GM23248 (cell line): ENCODE results near the gene CERS2. TPM values are rescaled to one million over a fixed set of nuclear protein-coding genes. Genes with fewer than 3 reads are reported as not detected.
A peak's percentile ranks its signal among the peaks of the same experiment; 100 is the strongest.

ENCODE experiments used
- DNase-seq: peaks from one replicate; pipeline ENCODE4 v3.0.0-alpha.2; 2015
- H2AFZ ChIP-seq: fragments of 200-600 bp; sonication (generic); 2 replicates; pipeline ENCODE4 v1.6.1; 2016; ENCODE audit warnings: antibody characterized with exemption
- H3F3A ChIP-seq: fragments of 200-600 bp; sonication (generic); 2 replicates; pipeline ENCODE4 v1.6.1; 2016; ENCODE audit warnings: mild to moderate bottlenecking, antibody characterized with exemption, mixed run types; ENCODE audit not compliant: insufficient read depth
- H3K27ac ChIP-seq: fragments of 200-600 bp; sonication (generic); 2 replicates; pipeline ENCODE4 v1.5.1; 2016; ENCODE audit warnings: mild to moderate bottlenecking
- H3K27me3 ChIP-seq: fragments of 200-600 bp; sonication (generic); replicated peaks from 2 replicates; pipeline ENCODE4 v1.6.1; 2016; ENCODE audit warnings: mild to moderate bottlenecking; ENCODE audit not compliant: insufficient read depth
- H3K36me3 ChIP-seq: fragments of 200-600 bp; sonication (generic); 2 replicates; pipeline ENCODE4 v1.6.1; 2016; ENCODE audit warnings: low read depth, mild to moderate bottlenecking
- H3K4me1 ChIP-seq: fragments of 200-600 bp; sonication (generic); 2 replicates; pipeline ENCODE4 v1.6.1; 2016; ENCODE audit warnings: mild to moderate bottlenecking; ENCODE audit not compliant: insufficient read depth
- H3K4me2 ChIP-seq: fragments of 200-600 bp; sonication (generic); one replicate; pipeline ENCODE4 v1.6.1; 2016; ENCODE audit warnings: mild to moderate bottlenecking; ENCODE audit not compliant: unreplicated experiment
- H3K4me3 ChIP-seq: fragments of 200-600 bp; sonication (generic); 2 replicates; pipeline ENCODE4 v1.5.1; 2016; ENCODE audit warnings: mild to moderate bottlenecking
- H3K79me2 ChIP-seq: fragments of 200-600 bp; sonication (generic); 2 replicates; pipeline ENCODE4 v1.6.1; 2016; ENCODE audit warnings: mild to moderate bottlenecking; ENCODE audit not compliant: insufficient read depth
- H3K9ac ChIP-seq: fragments of 200-600 bp; sonication (generic); 2 replicates; pipeline ENCODE4 v1.6.1; 2016; ENCODE audit warnings: mild to moderate bottlenecking
- H3K9me2 ChIP-seq: fragments of 200-600 bp; sonication (generic); 2 replicates; pipeline ENCODE4 v1.6.1; 2016; ENCODE audit warnings: mixed run types, mild to moderate bottlenecking, moderate library complexity; ENCODE audit not compliant: insufficient read depth
- H3K9me3 ChIP-seq: fragments of 200-600 bp; sonication (generic); one replicate; pipeline ENCODE4 v1.6.1; 2017; ENCODE audit warnings: low read depth
- H4K20me1 ChIP-seq: fragments of 200-600 bp; sonication (generic); 2 replicates; pipeline ENCODE4 v1.6.0; 2016; ENCODE audit not compliant: insufficient read depth
- EZH2 ChIP-seq: fragments of 200-600 bp; sonication (generic); IDR thresholded peaks from 2 replicates; pipeline ENCODE4 v1.6.1; 2018; ENCODE audit warnings: antibody characterized with exemption, mild to moderate bottlenecking; ENCODE audit not compliant: insufficient read depth, poor library complexity, severe bottlenecking
- EZH2phosphoT487 ChIP-seq: fragments of 200-600 bp; sonication (generic); IDR thresholded peaks from 2 replicates; pipeline ENCODE4 v1.6.1; 2018; ENCODE audit warnings: antibody characterized with exemption, moderate library complexity, mild to moderate bottlenecking, low read depth; ENCODE audit not compliant: insufficient read depth
- WGBS, 2 experiments: methylation state at CpG; one replicate each; pipeline ENCODE4 v1.1.6; 2015 to 2017; ENCODE audit warnings: low lambda C conversion rate in 2 of 2, low coverage in 1 of 2; ENCODE audit errors: missing lambda C conversion rate in 2 of 2; 5-methylcytosine and 5-hydroxymethylcytosine counted together
- in situ Hi-C: fragments of 300-500 bp; cut with MboI; formaldehyde crosslinking; loops from 2 replicates; pipeline ENCODE4 v1.15.0; 2020
- polyA plus RNA-seq: library from polyadenylated mRNA; unstranded; fragments of >200 nt; fragmentation: Nextera tagmentation; extraction: Ambion mirVana; gene quantifications from 2 replicates; pipeline ENCODE4 v1.2.1, GENCODE V29; 2016
- total RNA-seq: library from RNA; depleted of rRNA; stranded (reverse); fragments of >200 nt; shearing (Covaris generic); gene quantifications from 2 replicates; pipeline ENCODE4 v1.2.3, GENCODE V29; 2014

The CERS2 gene
- total and polyA plus RNA-seq, 2 experiments from 2014 or later: 148 to 202 TPM

GRCh38 chr1:150999926-151000325, 25.3 kb upstream of the CERS2 start:
- Histone ChIP-seq H3K4me1 (peaks cover 16% of the 10 kb centered on the region), H3F3A (no peaks in the 10 kb centered on the region), H3K9me3 (no peaks in the 10 kb centered on the region), H3K27me3 (no peaks in the 10 kb centered on the region), H4K20me1 (no peaks in the 10 kb centered on the region), H2AFZ (no peak overlapping the region), H3K36me3 (no peaks in the 10 kb centered on the region), H3K4me2 (no peak overlapping the region), H3K79me2 (peaks cover 6% of the 10 kb centered on the region; the same call in 1 of the 2 replicates), H3K9me2 (no peaks in the 10 kb centered on the region), H3K27ac (no peak overlapping the region), H3K9ac (no peak overlapping the region), H3K4me3 (no peak overlapping the region)
- in situ Hi-C loops: no loop called here
- no peak for DNase-seq
- no peak for TF ChIP-seq EZH2phosphoT487
- TF ChIP-seq EZH2: no peak
- WGBS, 2 experiments: 90 to 97% methylated on average over 2 of the region's 2 CpGs

- Histone ChIP-seq H3K9me2 (no peaks in the 10 kb centered on the region), H3K27ac (no peak overlapping the region), H3K4me3 (no peak overlapping the region), H3F3A (no peaks in the 10 kb centered on the region), H4K20me1 (no peaks in the 10 kb centered on the region), H3K4me2 (no peak overlapping the region), H3K27me3 (no peaks in the 10 kb centered on the region), H3K4me1 (peaks cover 14% of the 10 kb centered on the region), H3K9me3 (no peaks in the 10 kb centered on the region), H3K36me3 (no peaks in the 10 kb centered on the region), H3K9ac (no peak overlapping the region), H2AFZ (no peak overlapping the region), H3K79me2 (0 out of 2 replicates have a peak, but pooled peaks cover 2% of the 10 kb centered on the region)
- peak; percentile 61 for DNase-seq
- WGBS, 2 experiments: 73 to 76% methylated on average over 17 of the region's 17 CpGs
- TF ChIP-seq EZH2 (no peak), EZH2phosphoT487 (no peak)
- in situ Hi-C loops: no loop called here
These were observed 24.5 kb upstream of the CERS2 start for GRCh38 chr1:150999051-150999674.

GRCh38 chr1:150997949-150998348, 23.3 kb upstream of the CERS2 start:
- H4K20me1 ChIP-seq: no peaks in the 10 kb centered on the region
- no peak overlapping the region for H3K4me3 ChIP-seq
- 52 to 53% methylated on average over 5 of the region's 5 CpGs for WGBS, 2 experiments
- in situ Hi-C loops: no loop called here
- no peak overlapping the region for H2AFZ ChIP-seq
- H3F3A ChIP-seq: no peaks in the 10 kb centered on the region
- H3K4me2 ChIP-seq: no peak overlapping the region
- H3K9ac ChIP-seq: no peak overlapping the region
- no peaks in the 10 kb centered on the region for H3K36me3 ChIP-seq
- no peaks in the 10 kb centered on the region for H3K27me3 ChIP-seq
- DNase-seq: no peak
- H3K27ac ChIP-seq: no peak overlapping the region
- H3K9me2 ChIP-seq: no peaks in the 10 kb centered on the region
- H3K9me3 ChIP-seq: no peaks in the 10 kb centered on the region
- no peak for TF ChIP-seq EZH2phosphoT487
- no peak for TF ChIP-seq EZH2
- H3K79me2 ChIP-seq: no peaks in the 10 kb centered on the region
- peaks cover 14% of the 10 kb centered on the region for H3K4me1 ChIP-seq

- no peak overlapping the region for H3K4me3 ChIP-seq
- H4K20me1 ChIP-seq: no peaks in the 10 kb centered on the region
- TF ChIP-seq EZH2: no peak
- no peak for TF ChIP-seq EZH2phosphoT487
- no peaks in the 10 kb centered on the region for H3K9me2 ChIP-seq
- no peaks in the 10 kb centered on the region for H3K79me2 ChIP-seq
- 82 to 83% methylated on average over 20 of the region's 20 CpGs for WGBS, 2 experiments
- no peak for DNase-seq
- H3K9me3 ChIP-seq: no peaks in the 10 kb centered on the region
- H3K27me3 ChIP-seq: no peaks in the 10 kb centered on the region
- H2AFZ ChIP-seq: no peak overlapping the region
- H3K27ac ChIP-seq: no peak overlapping the region
- no peak overlapping the region for H3K4me2 ChIP-seq
- H3F3A ChIP-seq: no peaks in the 10 kb centered on the region
- in situ Hi-C loops: no loop called here
- H3K4me1 ChIP-seq: peaks cover 14% of the 10 kb centered on the region
- H3K9ac ChIP-seq: no peak overlapping the region
- H3K36me3 ChIP-seq: no peaks in the 10 kb centered on the region
These were observed 22.7 kb upstream of the CERS2 start for GRCh38 chr1:150997126-150997872.
